Measurements from ENCODE around the gene FBXO4. TPM values are rescaled to one million over a fixed set of nuclear protein-coding genes. Genes with fewer than 3 reads are reported as not detected.

The FBXO4 gene
- total RNA-seq, 1 experiment from 2014 or later: 9.0 TPM

DNA sequence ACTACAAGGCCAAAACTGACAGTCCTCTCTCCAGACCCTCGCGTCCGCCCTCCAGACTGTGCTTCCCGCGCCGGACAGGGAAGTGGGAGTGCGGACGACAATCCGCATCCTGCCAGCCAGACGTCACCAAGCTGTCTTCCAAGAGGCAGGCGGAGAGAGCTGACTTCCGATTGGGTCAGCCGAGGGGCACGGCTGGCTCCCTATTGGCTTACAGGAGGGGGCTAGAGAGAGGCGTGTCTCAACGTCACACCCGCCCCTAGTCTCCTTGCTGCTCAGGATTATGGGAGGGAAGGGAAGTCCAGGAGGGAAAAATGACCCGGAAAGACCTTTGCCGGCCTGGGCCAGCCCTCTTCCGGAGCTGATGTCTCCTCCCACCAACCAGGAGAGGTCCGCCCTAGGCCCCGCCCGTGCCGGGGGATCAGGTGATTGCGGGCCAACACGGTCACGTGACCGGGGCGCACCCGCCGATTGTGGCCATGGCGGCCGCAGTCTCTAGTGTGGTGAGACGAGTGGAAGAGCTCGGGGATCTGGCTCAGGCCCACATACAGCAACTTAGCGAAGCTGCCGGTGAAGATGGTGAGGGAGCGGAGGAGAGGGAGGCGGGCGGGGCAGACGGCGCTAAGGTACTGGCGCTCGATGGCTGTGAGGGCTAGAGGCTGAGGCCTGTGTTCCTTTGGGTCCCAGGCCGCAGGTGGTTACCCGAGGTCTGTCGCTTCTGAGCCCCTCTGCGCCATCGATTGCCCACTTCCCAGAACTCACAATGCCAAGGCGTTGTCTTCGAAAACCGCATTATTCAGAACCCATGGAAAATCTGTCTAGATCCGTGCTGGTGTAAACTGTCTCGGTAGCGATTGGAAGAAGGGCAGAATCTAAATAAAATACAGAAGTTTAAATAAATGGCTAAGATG lies 20.9 kb upstream of the FBXO4 start, which contains the start of gene RIMOC1 (continued):
- TF ChIP-seq, protein P1, sequence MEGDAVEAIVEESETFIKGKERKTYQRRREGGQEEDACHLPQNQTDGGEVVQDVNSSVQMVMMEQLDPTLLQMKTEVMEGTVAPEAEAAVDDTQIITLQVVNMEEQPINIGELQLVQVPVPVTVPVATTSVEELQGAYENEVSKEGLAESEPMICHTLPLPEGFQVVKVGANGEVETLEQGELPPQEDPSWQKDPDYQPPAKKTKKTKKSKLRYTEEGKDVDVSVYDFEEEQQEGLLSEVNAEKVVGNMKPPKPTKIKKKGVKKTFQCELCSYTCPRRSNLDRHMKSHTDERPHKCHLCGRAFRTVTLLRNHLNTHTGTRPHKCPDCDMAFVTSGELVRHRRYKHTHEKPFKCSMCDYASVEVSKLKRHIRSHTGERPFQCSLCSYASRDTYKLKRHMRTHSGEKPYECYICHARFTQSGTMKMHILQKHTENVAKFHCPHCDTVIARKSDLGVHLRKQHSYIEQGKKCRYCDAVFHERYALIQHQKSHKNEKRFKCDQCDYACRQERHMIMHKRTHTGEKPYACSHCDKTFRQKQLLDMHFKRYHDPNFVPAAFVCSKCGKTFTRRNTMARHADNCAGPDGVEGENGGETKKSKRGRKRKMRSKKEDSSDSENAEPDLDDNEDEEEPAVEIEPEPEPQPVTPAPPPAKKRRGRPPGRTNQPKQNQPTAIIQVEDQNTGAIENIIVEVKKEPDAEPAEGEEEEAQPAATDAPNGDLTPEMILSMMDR (IDR thresholded peaks at IDR 0.05 in 2 of 3, conservative IDR thresholded peaks at IDR 0.05 in 1 of 3; ENCODE audit: borderline replicate concordance in 1 of 3, insufficient read depth in 1 of 3, low read depth in 2 of 3, low read length in 2 of 3): no peak
- TF ChIP-seq POLR2A (IDR thresholded peaks at IDR 0.05; ENCODE audit: borderline replicate concordance, extremely low read depth, insufficient read depth, insufficient read length): peak; percentile 58
- peak; percentile 93; the same call in 1 of the 2 replicates for TF ChIP-seq SIN3A (IDR thresholded peaks at IDR 0.05; ENCODE audit: low read depth)
- peak; percentile 91 for TF ChIP-seq YY1 (IDR thresholded peaks at IDR 0.05; ENCODE audit: extremely low read depth, insufficient replicate concordance, low read depth, low read length)
- TF ChIP-seq POLR2AphosphoS5 (IDR thresholded peaks at IDR 0.05; ENCODE audit: low read depth, low read length): peak; percentile 60; the same call in 1 of the 2 replicates
- TF ChIP-seq, protein P2, sequence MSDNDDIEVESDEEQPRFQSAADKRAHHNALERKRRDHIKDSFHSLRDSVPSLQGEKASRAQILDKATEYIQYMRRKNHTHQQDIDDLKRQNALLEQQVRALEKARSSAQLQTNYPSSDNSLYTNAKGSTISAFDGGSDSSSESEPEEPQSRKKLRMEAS (IDR thresholded peaks at IDR 0.05): peak; percentile 88
- TF ChIP-seq RAD21 (IDR thresholded peaks at IDR 0.05; ENCODE audit: low read depth): no peak
- TF ChIP-seq ZNF274 (IDR thresholded peaks at IDR 0.05; ENCODE audit: low read depth, low read length): no peak
- TF ChIP-seq, protein P3, sequence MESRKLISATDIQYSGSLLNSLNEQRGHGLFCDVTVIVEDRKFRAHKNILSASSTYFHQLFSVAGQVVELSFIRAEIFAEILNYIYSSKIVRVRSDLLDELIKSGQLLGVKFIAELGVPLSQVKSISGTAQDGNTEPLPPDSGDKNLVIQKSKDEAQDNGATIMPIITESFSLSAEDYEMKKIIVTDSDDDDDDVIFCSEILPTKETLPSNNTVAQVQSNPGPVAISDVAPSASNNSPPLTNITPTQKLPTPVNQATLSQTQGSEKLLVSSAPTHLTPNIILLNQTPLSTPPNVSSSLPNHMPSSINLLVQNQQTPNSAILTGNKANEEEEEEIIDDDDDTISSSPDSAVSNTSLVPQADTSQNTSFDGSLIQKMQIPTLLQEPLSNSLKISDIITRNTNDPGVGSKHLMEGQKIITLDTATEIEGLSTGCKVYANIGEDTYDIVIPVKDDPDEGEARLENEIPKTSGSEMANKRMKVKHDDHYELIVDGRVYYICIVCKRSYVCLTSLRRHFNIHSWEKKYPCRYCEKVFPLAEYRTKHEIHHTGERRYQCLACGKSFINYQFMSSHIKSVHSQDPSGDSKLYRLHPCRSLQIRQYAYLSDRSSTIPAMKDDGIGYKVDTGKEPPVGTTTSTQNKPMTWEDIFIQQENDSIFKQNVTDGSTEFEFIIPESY (IDR thresholded peaks at IDR 0.05; ENCODE audit: extremely low read depth, insufficient replicate concordance, low read length): no peak
- peak; percentile 77 for TF ChIP-seq CBX3 (IDR thresholded peaks at IDR 0.05; ENCODE audit: low read depth)
- no peak for TF ChIP-seq CEBPB (IDR thresholded peaks at IDR 0.05; ENCODE audit: low read depth)
- no peak for TF ChIP-seq TCF7L2 (IDR thresholded peaks at IDR 0.05; ENCODE audit: borderline replicate concordance, extremely low read depth, insufficient read depth, insufficient read length)
- no peak for TF ChIP-seq JUND (IDR thresholded peaks at IDR 0.05)
- peak; percentile 93 for TF ChIP-seq SP1 (IDR thresholded peaks at IDR 0.05; ENCODE audit: low read depth)
